ACC112 (cell line): ENCODE measurements around the gene SLC25A36.
"Not testable (repeated sequence)": the region's sequence is repeated elsewhere in the genome, so short reads cannot be mapped to it uniquely, and the experiment has no call there.

Experiments used
- H2AFZ ChIP-seq: fragments of 200-600 bp; sonication (generic); one replicate; pipeline ENCODE4 v1.6.0; 2017; ENCODE audit warnings: antibody characterized with exemption, low read length; ENCODE audit not compliant: unreplicated experiment
- H3K27ac ChIP-seq: fragments of 200-600 bp; sonication (generic); 2 replicates; pipeline ENCODE4 v1.5.1; 2014; ENCODE audit warnings: low read depth, mild to moderate bottlenecking, antibody characterized with exemption, low read length, moderate library complexity
- H3K27me3 ChIP-seq: fragments of 200-600 bp; sonication (generic); 2 replicates; pipeline ENCODE4 v1.6.1; 2014; ENCODE audit warnings: mild to moderate bottlenecking, antibody characterized with exemption, low read length, moderate library complexity, mixed read lengths; ENCODE audit not compliant: insufficient read depth
- H3K36me3 ChIP-seq: fragments of 200-600 bp; sonication (generic); 2 replicates; pipeline ENCODE4 v1.6.1; 2016; ENCODE audit warnings: mild to moderate bottlenecking, antibody characterized with exemption, low read length, moderate library complexity, mixed read lengths; ENCODE audit not compliant: insufficient read depth
- H3K4me1 ChIP-seq: fragments of 200-600 bp; sonication (generic); one replicate; pipeline ENCODE4 v1.6.1; 2016; ENCODE audit warnings: low read length, mixed read lengths; ENCODE audit not compliant: insufficient read depth, unreplicated experiment, control insufficient read depth
- H3K4me3 ChIP-seq: fragments of 200-600 bp; sonication (generic); 2 replicates; pipeline ENCODE4 v1.5.1; 2014; ENCODE audit warnings: mild to moderate bottlenecking, low read depth, low read length
- H3K79me2 ChIP-seq: fragments of 200-600 bp; sonication (generic); one replicate; pipeline ENCODE4 v1.6.0; 2016; ENCODE audit warnings: low read length; ENCODE audit not compliant: control insufficient read depth, unreplicated experiment, insufficient read depth

SLC25A36 gene

DNA sequence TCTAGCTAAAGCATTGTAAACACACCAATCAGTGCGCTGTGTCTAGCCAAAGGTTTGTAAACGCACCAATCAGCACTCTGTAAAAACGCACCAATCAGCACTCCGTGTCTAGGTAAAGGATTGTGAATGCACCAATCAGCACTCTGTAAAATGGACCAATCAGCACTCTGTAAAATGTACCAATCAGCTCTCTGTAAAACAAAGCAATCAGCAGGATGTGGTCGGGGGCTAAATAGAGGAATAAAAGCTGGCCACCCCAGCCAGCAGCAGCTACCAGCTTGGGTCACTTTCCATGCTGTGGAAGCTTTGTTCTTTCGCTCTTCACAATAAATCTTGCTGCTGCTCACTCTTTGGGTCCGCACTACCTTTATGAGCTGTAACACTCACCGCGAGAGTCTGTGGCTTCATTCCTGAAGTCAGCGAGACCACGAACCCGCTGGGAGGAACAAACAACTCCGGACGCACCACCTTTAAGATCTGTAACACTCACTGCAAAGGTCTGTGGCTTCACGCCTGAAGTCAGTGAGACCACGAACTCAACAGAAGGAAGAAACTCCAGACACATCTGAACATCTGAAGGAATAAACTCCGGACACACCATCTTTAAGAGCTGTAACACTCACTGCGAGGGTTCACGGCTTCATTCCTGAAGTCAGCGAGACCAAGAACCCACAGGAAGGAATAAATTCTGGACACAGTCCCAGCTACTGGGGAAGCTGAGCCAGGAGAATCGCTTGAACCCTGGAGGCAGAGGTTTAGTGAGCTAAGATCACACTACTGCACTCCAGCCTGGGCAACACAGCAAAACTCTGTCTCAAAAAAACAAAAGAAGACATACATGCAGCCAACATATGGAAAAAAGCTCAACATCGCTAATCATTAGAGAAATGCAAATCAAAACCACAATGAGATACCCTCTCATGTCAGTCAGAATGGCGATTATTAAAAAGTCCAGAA lies 76.0 kb downstream of the SLC25A36 start:
- not testable (repeated sequence) for H3K36me3 ChIP-seq, H3K79me2 ChIP-seq, H3K4me1 ChIP-seq, H3K4me3 ChIP-seq, H3K27ac ChIP-seq, H2AFZ ChIP-seq
- H3K27me3 ChIP-seq, result peaks cover 10% of the 10 kb centered on the region

- Histone ChIP-seq H3K4me3 (no peak overlapping the region), H3K4me1 (no peaks in the 10 kb centered on the region), H2AFZ (no peak overlapping the region), H3K79me2 (no peaks in the 10 kb centered on the region), H3K27ac (no peak overlapping the region), H3K27me3 (0 out of 2 replicates have a peak, but pooled peaks cover 9% of the 10 kb centered on the region), H3K36me3 (no peaks in the 10 kb centered on the region)
These were observed 77.6 kb downstream of the SLC25A36 start for GRCh38 chr3:141019244-141019643.

DNA sequence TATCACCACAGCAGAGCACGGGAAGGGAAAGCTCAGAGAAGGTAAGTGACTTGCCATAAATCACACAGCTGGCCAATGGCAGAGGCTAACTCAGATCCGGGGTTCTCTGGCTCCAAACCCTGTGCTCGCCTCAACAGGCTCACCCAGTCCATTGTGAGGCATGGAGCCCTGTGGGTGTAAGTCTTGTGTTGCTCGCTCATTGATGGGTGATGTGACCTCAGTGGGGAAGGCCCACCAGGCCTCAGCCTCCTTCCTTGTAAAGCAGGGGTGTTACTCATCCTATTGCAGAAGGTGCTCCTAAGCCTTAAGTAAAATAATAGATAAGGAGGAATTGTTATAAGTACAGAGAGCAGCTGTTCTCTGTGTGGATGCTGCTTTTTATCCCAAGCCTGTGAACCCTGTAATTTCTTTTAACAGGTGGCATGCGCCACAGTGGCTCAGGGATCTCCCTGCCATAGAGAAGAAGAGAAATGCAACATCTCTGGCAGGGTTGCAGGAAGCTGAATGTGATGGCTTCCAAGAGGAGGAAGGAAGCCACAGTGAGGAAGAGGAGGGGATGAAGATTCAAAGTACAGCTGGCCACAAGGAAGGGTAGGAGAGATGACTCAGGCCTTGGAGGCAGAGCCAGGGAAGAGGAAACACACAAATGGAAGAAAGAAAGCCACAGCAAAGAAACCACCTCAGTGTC lies 78.7 kb downstream of the SLC25A36 start:
- no peak overlapping the region for H3K4me3 ChIP-seq
- H3K27ac ChIP-seq, result no peak overlapping the region
- H2AFZ ChIP-seq, result no peak overlapping the region
- no peaks in the 10 kb centered on the region for H3K4me1 ChIP-seq
- no peaks in the 10 kb centered on the region for H3K36me3 ChIP-seq
- H3K79me2 ChIP-seq, result no peaks in the 10 kb centered on the region
- peaks cover 11% of the 10 kb centered on the region; the same call in 1 of the 2 replicates for H3K27me3 ChIP-seq

- no peaks in the 10 kb centered on the region for H3K79me2 ChIP-seq
- no peak overlapping the region for H3K27ac ChIP-seq
- peaks cover 21% of the 10 kb centered on the region for H3K27me3 ChIP-seq
- no peaks in the 10 kb centered on the region for H3K36me3 ChIP-seq
- H3K4me3 ChIP-seq, result no peak overlapping the region
- no peaks in the 10 kb centered on the region for H3K4me1 ChIP-seq
- H2AFZ ChIP-seq, result no peak overlapping the region
These were observed 79.6 kb downstream of the SLC25A36 start for GRCh38 chr3:141021261-141021660.
